H9 (cell line): ENCODE data around the gene DACT3. TPM values are rescaled to one million over a fixed set of nuclear protein-coding genes. Genes with fewer than 3 reads are reported as not detected.
A peak's percentile ranks its signal among the peaks of the same experiment; 100 is the strongest.

Experiments
- DNase-seq: peaks from one replicate; pipeline ENCODE4 v3.0.0-alpha.2; 2017
- H2AFZ ChIP-seq: one replicate; pipeline ENCODE4 v1.6.1; 2013; ENCODE audit warnings: mild to moderate bottlenecking, low read length, control low read depth, moderate library complexity
- H2AK5ac ChIP-seq: 2 replicates; pipeline ENCODE4 v1.6.1; 2013; ENCODE audit warnings: low read length, control low read depth, mixed read lengths; ENCODE audit not compliant: insufficient read length
- H2BK120ac ChIP-seq: one replicate; pipeline ENCODE4 v1.6.1; 2013; ENCODE audit warnings: low read depth, mild to moderate bottlenecking, low read length, control low read depth, inconsistent platforms; ENCODE audit not compliant: poor library complexity, severe bottlenecking
- H2BK12ac ChIP-seq: 2 replicates; pipeline ENCODE4 v1.6.1; 2013; ENCODE audit warnings: low read length, control low read depth, mixed read lengths, low read depth; ENCODE audit not compliant: insufficient read length
- H2BK15ac ChIP-seq: 2 replicates; pipeline ENCODE4 v1.6.1; 2013; ENCODE audit warnings: low read depth, low read length, control low read depth
- H2BK20ac ChIP-seq: one replicate; pipeline ENCODE4 v1.6.1; 2013; ENCODE audit warnings: low read depth, mild to moderate bottlenecking, low read length, control low read depth, inconsistent platforms; ENCODE audit not compliant: poor library complexity, severe bottlenecking
- H2BK5ac ChIP-seq: 2 replicates; pipeline ENCODE4 v1.6.1; 2013; ENCODE audit warnings: low read length, control low read depth, mixed read lengths; ENCODE audit not compliant: insufficient read length
- H3K14ac ChIP-seq: 2 replicates; pipeline ENCODE4 v1.6.1; 2013; ENCODE audit warnings: low read length, control low read depth; ENCODE audit not compliant: insufficient read depth
- H3K18ac ChIP-seq: 2 replicates; pipeline ENCODE4 v1.6.1; 2013; ENCODE audit warnings: low read depth, mild to moderate bottlenecking, mixed read lengths, low read length, control low read depth; ENCODE audit not compliant: insufficient read length
- H3K23ac ChIP-seq: 2 replicates; pipeline ENCODE4 v1.6.1; 2013; ENCODE audit warnings: low read length, control low read depth, mixed read lengths, low read depth; ENCODE audit not compliant: insufficient read length
- H3K23me2 ChIP-seq: 2 replicates; pipeline ENCODE4 v1.6.1; 2013; ENCODE audit warnings: low read depth, mild to moderate bottlenecking, mixed read lengths, low read length, control low read depth; ENCODE audit not compliant: insufficient read length, poor library complexity, severe bottlenecking
- H3K27ac ChIP-seq: 2 replicates; pipeline ENCODE4 v1.5.1; 2013; ENCODE audit warnings: low read length, control low read depth, mixed read lengths, low read depth; ENCODE audit not compliant: insufficient read length
- H3K27me3 ChIP-seq: 2 replicates; pipeline ENCODE4 v1.6.1; 2013; ENCODE audit warnings: low read length, control low read depth, inconsistent platforms; ENCODE audit not compliant: insufficient read depth
- H3K4ac ChIP-seq: 2 replicates; pipeline ENCODE4 v1.6.1; 2013; ENCODE audit warnings: low read depth, mild to moderate bottlenecking, control low read depth, inconsistent platforms, low read length, moderate library complexity
- H3K4me1 ChIP-seq: 2 replicates; pipeline ENCODE4 v1.6.1; 2013; ENCODE audit warnings: low read length, control low read depth, inconsistent platforms; ENCODE audit not compliant: insufficient read depth
- H3K4me2 ChIP-seq: 2 replicates; pipeline ENCODE4 v1.6.1; 2013; ENCODE audit warnings: low read length, control low read depth, mixed read lengths; ENCODE audit not compliant: insufficient read length, insufficient read depth
- H3K56ac ChIP-seq: 2 replicates; pipeline ENCODE4 v1.6.1; 2013; ENCODE audit warnings: low read depth, mild to moderate bottlenecking, mixed read lengths, low read length, control low read depth; ENCODE audit not compliant: insufficient read length
- H3K79me1 ChIP-seq: 2 replicates; pipeline ENCODE4 v1.6.1; 2013; ENCODE audit warnings: low read depth, mild to moderate bottlenecking, moderate library complexity, low read length, control low read depth, inconsistent platforms; ENCODE audit not compliant: insufficient read depth, poor library complexity, severe bottlenecking
- H3K79me2 ChIP-seq: 2 replicates; pipeline ENCODE4 v1.6.1; 2013; ENCODE audit warnings: low read length, control low read depth, inconsistent platforms; ENCODE audit not compliant: insufficient read depth
- H3K9ac ChIP-seq: 2 replicates; pipeline ENCODE4 v1.6.1; 2013; ENCODE audit warnings: low read length, control low read depth, mixed read lengths; ENCODE audit not compliant: insufficient read length; ENCODE audit errors: extremely low read depth
- H3K9me3 ChIP-seq: one replicate; pipeline ENCODE4 v1.6.1; 2013; ENCODE audit warnings: low read depth, low read length, inconsistent platforms; ENCODE audit not compliant: control insufficient read depth
- H3T11ph ChIP-seq: one replicate; pipeline ENCODE4 v1.6.1; 2013; ENCODE audit warnings: mild to moderate bottlenecking, low read length, control low read depth, inconsistent platforms
- H4K20me1 ChIP-seq: one replicate; pipeline ENCODE4 v1.6.1; 2013; ENCODE audit not compliant: control insufficient read depth, insufficient read length, insufficient read depth
- H4K5ac ChIP-seq: 2 replicates; pipeline ENCODE4 v1.6.1; 2013; ENCODE audit warnings: low read depth, mild to moderate bottlenecking, mixed read lengths, low read length, control low read depth; ENCODE audit not compliant: insufficient read length
- H4K8ac ChIP-seq: replicated peaks from 2 replicates; pipeline ENCODE4 v1.6.1; 2013; ENCODE audit warnings: low read length, control low read depth, mixed read lengths, low read depth; ENCODE audit not compliant: insufficient read length
- H4K91ac ChIP-seq: 2 replicates; pipeline ENCODE4 v1.6.1; 2013; ENCODE audit warnings: low read depth, mild to moderate bottlenecking, moderate library complexity, mixed read lengths, low read length, control low read depth; ENCODE audit not compliant: insufficient read length
- H3K27ac Mint-ChIP-seq, 3 experiments: 2 replicates in 2 of 3; 3 replicates in 1 of 3; pipeline ENCODE4 v1.8.0; 2020 to 2021; ENCODE audit warnings: mixed read lengths in 3 of 3, mild to moderate bottlenecking in 1 of 3, moderate library complexity in 1 of 3
- H3K27me3 Mint-ChIP-seq: 2 replicates; pipeline ENCODE4 v1.8.0; 2021; ENCODE audit warnings: low read depth, mild to moderate bottlenecking, moderate library complexity, mixed read lengths
- H3K36me3 Mint-ChIP-seq, 3 experiments: 2 replicates in 2 of 3; 3 replicates in 1 of 3; pipeline ENCODE4 v1.8.0; 2020 to 2021; ENCODE audit warnings: low read depth in 3 of 3, mixed read lengths in 3 of 3; ENCODE audit not compliant: insufficient read depth in 1 of 3
- H3K4me1 Mint-ChIP-seq, 2 experiments: 2 replicates each; pipeline ENCODE4 v1.8.0; 2020; ENCODE audit warnings: mixed read lengths in 2 of 2
- H3K4me3 Mint-ChIP-seq, 2 experiments: 2 replicates in 1 of 2; 3 replicates in 1 of 2; pipeline ENCODE4 v1.8.0; 2020 to 2021; ENCODE audit warnings: mild to moderate bottlenecking in 2 of 2, mixed read lengths in 2 of 2, moderate library complexity in 1 of 2
- H3K9me3 Mint-ChIP-seq, 2 experiments: 2 replicates in 1 of 2; 3 replicates in 1 of 2; pipeline ENCODE4 v1.8.0; 2020; ENCODE audit warnings: mild to moderate bottlenecking in 2 of 2, mixed read lengths in 2 of 2, moderate library complexity in 1 of 2
- CTCF ChIP-seq: fragments of 200-600 bp; sonication (generic); conservative IDR thresholded peaks from 3 replicates; pipeline ENCODE4 v1.8.0; 2021; ENCODE audit warnings: antibody characterized with exemption, mild to moderate bottlenecking
- WGBS: extraction: QIAGEN DNeasy Blood & Tissue Kit; methylation state at CpG from one replicate; pipeline ENCODE4 v1.1.7; 2013; ENCODE audit warnings: missing lambda C conversion rate, low lambda C conversion rate, mixed read lengths; ENCODE audit not compliant: insufficient read length; ENCODE audit errors: extremely low coverage; 5-methylcytosine and 5-hydroxymethylcytosine counted together
- total RNA-seq: library from RNA; stranded (reverse); gene quantifications from 2 replicates; pipeline ENCODE4 v1.2.1, GENCODE V29; 2021

DACT3 gene
- total RNA-seq, 1 experiment from 2014 or later: 0.87 TPM

- Histone ChIP-seq H2BK20ac (no peak overlapping the region), H3K79me2 (peaks cover 5% of the 10 kb centered on the region; the same call in 1 of the 2 replicates), H3K56ac (no peak overlapping the region), H3K23ac (no peak overlapping the region), H3K23me2 (peaks cover 8% of the 10 kb centered on the region), H4K20me1 (no peaks in the 10 kb centered on the region), H3K14ac (no peak overlapping the region), H2BK120ac (no peak overlapping the region), H3K4me1 (no peaks in the 10 kb centered on the region), H3T11ph (no peak overlapping the region), H4K91ac (no peak overlapping the region), H4K8ac (no peak overlapping the region), H3K27ac (no peak overlapping the region), H4K5ac (no peak overlapping the region), H2AFZ (no peak overlapping the region), H2AK5ac (no peak overlapping the region), H3K27me3 (no peaks in the 10 kb centered on the region), H3K4me2 (no peak overlapping the region), H2BK5ac (no peak overlapping the region), H2BK15ac (no peak overlapping the region), H3K4ac (no peak overlapping the region), H2BK12ac (no peak overlapping the region), H3K9me3 (no peaks in the 10 kb centered on the region), H3K9ac (no peak overlapping the region), H3K79me1 (peaks cover 4% of the 10 kb centered on the region), H3K18ac (no peak overlapping the region)
- Mint-ChIP-seq H3K4me3 (no peak overlapping the region), H3K27me3 (no peaks in the 10 kb centered on the region), H3K36me3 (peaks cover 28 to 53% (median 52%) of the 10 kb centered on the region in 3 experiments; a peak in 6 of 7 replicates), H3K4me1 (peaks cover 19 to 31% of the 10 kb centered on the region in 2 experiments), H3K27ac (peak overlapping the region in 1 of 3 experiments; percentile 22; a peak in 1 of 7 replicates), H3K9me3 (no peaks in the 10 kb centered on the region)
- DNase-seq: no peak
- no peak for TF ChIP-seq CTCF
- no CpG with 5 or more reads among the region's 12 CpGs for WGBS
Observed at GRCh38 chr19:46606681-46607447, 54.1 kb downstream of the DACT3 start.
